H1 (cell line): ENCODE results near the gene UBE2E2. TPM values are rescaled to one million over a fixed set of nuclear protein-coding genes. Genes with fewer than 3 reads are reported as not detected.

Source experiments
- CTCF ChIA-PET: fragments of 300-600 bp; sonication (Branson Sonifier 250); formaldehyde crosslinking; loops from one replicate; lab custom pipeline; 2021; ENCODE audit not compliant: partially characterized antibody; lab: Charles Lee
- POLR2A ChIA-PET: fragments of 300-600 bp; sonication (Branson Sonifier 250); formaldehyde crosslinking; loops from one replicate; lab custom pipeline; 2021; ENCODE audit warnings: inconsistent platforms; ENCODE audit not compliant: partially characterized antibody; lab: Charles Lee
- DNase-seq, 2 experiments: peaks; one replicate each; pipeline versions ENCODE4 v3.0.0 to v3.0.0-alpha.2; 2010 to 2022; ENCODE audit warnings: low spot score in 2 of 2, low read depth in 1 of 2, mixed read lengths in 1 of 2
- FAIRE-seq: peaks from 2 replicates; lab custom pipeline; 2011; peaks lifted over from hg19 to GRCh38; lab: Jason Lieb, UNC
- H2AFZ ChIP-seq: 2 replicates; pipeline ENCODE4 v1.8.1; 2012; ENCODE audit warnings: low read length, inconsistent platforms
- H2AK5ac ChIP-seq: 2 replicates; pipeline ENCODE4 v1.6.1; 2013; ENCODE audit warnings: low read depth, low read length
- H2BK120ac ChIP-seq: replicated peaks from 2 replicates; pipeline ENCODE3; 2013; ENCODE audit warnings: low read depth, low read length, inconsistent platforms
- H2BK12ac ChIP-seq: 2 replicates; pipeline ENCODE4 v1.6.1; 2013; ENCODE audit warnings: low read depth, low read length
- H2BK15ac ChIP-seq: 2 replicates; pipeline ENCODE4 v1.6.1; 2013; ENCODE audit warnings: low read length
- H2BK20ac ChIP-seq: 2 replicates; pipeline ENCODE4 v1.6.1; 2013; ENCODE audit warnings: low read length
- H2BK5ac ChIP-seq: 2 replicates; pipeline ENCODE4 v1.6.1; 2013; ENCODE audit warnings: low read depth, low read length
- H3K14ac ChIP-seq: 2 replicates; pipeline ENCODE4 v1.6.1; 2013; ENCODE audit warnings: inconsistent platforms; ENCODE audit not compliant: insufficient read length
- H3K18ac ChIP-seq: 2 replicates; pipeline ENCODE4 v1.6.1; 2013; ENCODE audit warnings: low read length; ENCODE audit errors: extremely low read depth
- H3K23ac ChIP-seq: 2 replicates; pipeline ENCODE4 v1.6.1; 2013; ENCODE audit warnings: inconsistent platforms; ENCODE audit not compliant: insufficient read length
- H3K23me2 ChIP-seq: 2 replicates; pipeline ENCODE4 v1.6.1; 2013; ENCODE audit warnings: low read depth, low read length
- H3K27ac ChIP-seq: 2 replicates; pipeline ENCODE4 v1.6.1; 2011; ENCODE audit warnings: low read depth, low read length, inconsistent platforms
- H3K27me3 ChIP-seq, 4 experiments: replicated peaks in 1 of 4; 1 replicate in 1 of 4; 2 replicates in 3 of 4; pipeline versions ENCODE4 v1.6.1 to v1.8.1; 2011 to 2013; ENCODE audit warnings: low read length in 3 of 4, mild to moderate bottlenecking in 3 of 4, inconsistent platforms in 2 of 4, mixed read lengths in 2 of 4, moderate library complexity in 1 of 4; ENCODE audit not compliant: control insufficient read depth in 3 of 4, insufficient read depth in 3 of 4; ENCODE audit errors: extremely low read depth in 1 of 4
- H3K36me3 ChIP-seq, 4 experiments: 2 replicates each; pipeline versions ENCODE4 v1.6.1 to v1.8.1; 2011 to 2013; ENCODE audit warnings: mild to moderate bottlenecking in 4 of 4, low read length in 3 of 4, moderate library complexity in 2 of 4, control low read depth in 1 of 4, inconsistent platforms in 1 of 4; ENCODE audit not compliant: insufficient read depth in 4 of 4, control insufficient read depth in 2 of 4
- H3K4ac ChIP-seq: replicated peaks from 2 replicates; pipeline ENCODE3; 2013; ENCODE audit warnings: low read length, low read depth, mixed read lengths, inconsistent platforms; ENCODE audit not compliant: insufficient read length
- H3K4me1 ChIP-seq, 4 experiments: replicated peaks in 1 of 4; 1 replicate in 1 of 4; 2 replicates in 3 of 4; pipeline versions ENCODE4 v1.6.1 to v1.8.1; 2011 to 2013; ENCODE audit warnings: low read length in 3 of 4, inconsistent platforms in 2 of 4, mixed read lengths in 1 of 4; ENCODE audit not compliant: insufficient read depth in 4 of 4, control insufficient read depth in 3 of 4
- H3K4me2 ChIP-seq, 2 experiments: 2 replicates each; pipeline versions ENCODE4 v1.6.1 to v1.8.1; 2011 to 2013; ENCODE audit warnings: low read depth in 2 of 2, low read length in 2 of 2, control low read depth in 1 of 2, inconsistent platforms in 1 of 2, mild to moderate bottlenecking in 1 of 2; ENCODE audit not compliant: insufficient read depth in 1 of 2
- H3K4me3 ChIP-seq, 4 experiments: fragments of 200-600, 300-600 bp in 1 of 4; sonication (generic), shearing (Covaris generic), sonication (Bioruptor Twin) in 1 of 4; 2 replicates each; pipeline versions ENCODE4 v1.5.1 to v1.8.1; 2011 to 2016; ENCODE audit warnings: low read length in 4 of 4, low read depth in 3 of 4, control low read depth in 2 of 4, inconsistent platforms in 2 of 4, mild to moderate bottlenecking in 2 of 4, mixed read lengths in 1 of 4, moderate library complexity in 1 of 4; ENCODE audit not compliant: insufficient read depth in 2 of 4; ENCODE audit errors: extremely low read depth in 1 of 4
- H3K56ac ChIP-seq: replicated peaks from 2 replicates; pipeline ENCODE3; 2013; ENCODE audit warnings: low read depth, mild to moderate bottlenecking, mixed read lengths, low read length, inconsistent platforms; ENCODE audit not compliant: insufficient read length
- H3K79me1 ChIP-seq: 2 replicates; pipeline ENCODE4 v1.6.1; 2013; ENCODE audit warnings: low read depth, low read length, control low read depth
- H3K79me2 ChIP-seq, 2 experiments: 2 replicates each; pipeline versions ENCODE4 v1.6.1 to v1.8.1; 2012 to 2013; ENCODE audit warnings: low read length in 2 of 2, mild to moderate bottlenecking in 2 of 2, inconsistent platforms in 1 of 2; ENCODE audit not compliant: insufficient read depth in 2 of 2, control insufficient read depth in 1 of 2
- H3K9ac ChIP-seq, 4 experiments: replicated peaks in 1 of 4; 1 replicate in 1 of 4; 2 replicates in 3 of 4; pipeline versions ENCODE4 v1.6.1 to v1.8.1; 2011 to 2013; ENCODE audit warnings: low read depth in 3 of 4, low read length in 3 of 4, control low read depth in 2 of 4, mild to moderate bottlenecking in 2 of 4, moderate library complexity in 2 of 4, inconsistent platforms in 1 of 4; ENCODE audit errors: extremely low read depth in 1 of 4
- H3K9me3 ChIP-seq, 2 experiments: 2 replicates each; pipeline versions ENCODE4 v1.6.1 to v1.8.1; 2012 to 2013; ENCODE audit warnings: mild to moderate bottlenecking in 2 of 2, moderate library complexity in 2 of 2, control low read depth in 1 of 2, inconsistent platforms in 1 of 2, low read depth in 1 of 2, low read length in 1 of 2, mixed read lengths in 1 of 2; ENCODE audit not compliant: insufficient read depth in 2 of 2
- H4K20me1 ChIP-seq, 2 experiments: replicated peaks in 1 of 2; 2 replicates each; pipeline versions ENCODE3 to v1.8.1; 2011 to 2013; ENCODE audit warnings: inconsistent platforms in 2 of 2, low read length in 2 of 2, mild to moderate bottlenecking in 1 of 2; ENCODE audit not compliant: insufficient read depth in 2 of 2, control insufficient read depth in 1 of 2
- H4K5ac ChIP-seq: 2 replicates; pipeline ENCODE4 v1.6.1; 2013; ENCODE audit warnings: low read length, low read depth, mixed read lengths, inconsistent platforms; ENCODE audit not compliant: insufficient read length
- H4K8ac ChIP-seq: 2 replicates; pipeline ENCODE4 v1.8.0; 2013; ENCODE audit warnings: mild to moderate bottlenecking, moderate library complexity, low read length, inconsistent platforms; ENCODE audit not compliant: insufficient read depth; ENCODE audit errors: extremely low read depth
- H4K91ac ChIP-seq: replicated peaks from 2 replicates; pipeline ENCODE3; 2013; ENCODE audit warnings: low read length, mixed read lengths, inconsistent platforms; ENCODE audit not compliant: insufficient read length
- ATF2 ChIP-seq: IDR thresholded peaks from 2 replicates; pipeline ENCODE4 v1.6.1; 2012; ENCODE audit warnings: low read length, inconsistent platforms
- BRCA1 ChIP-seq: IDR thresholded peaks from 2 replicates; pipeline ENCODE4 v1.6.1; 2012; ENCODE audit warnings: low read depth, low read length, improper control_type of control experiment
- CBX8 ChIP-seq: fragments of 300-800, 300-1000 bp; sonication (generic); IDR thresholded peaks from 2 replicates; pipeline ENCODE4 v1.7.1; 2016; ENCODE audit warnings: low read depth, low read length, borderline replicate concordance
- CTBP2 ChIP-seq: IDR thresholded peaks from 2 replicates; pipeline ENCODE4 v1.7.0; 2011; ENCODE audit warnings: borderline replicate concordance, mild to moderate bottlenecking, moderate library complexity, mixed read lengths, low read length; ENCODE audit not compliant: insufficient read depth, insufficient read length
- EZH2 ChIP-seq: fragments of 200-600 bp; sonication (generic); IDR thresholded peaks from 2 replicates; pipeline ENCODE4 v1.7.1; 2012; ENCODE audit warnings: low read depth, mild to moderate bottlenecking, moderate library complexity, low read length, inconsistent platforms; ENCODE audit not compliant: severe bottlenecking
- KDM5A ChIP-seq: fragments of 200-600 bp; IDR thresholded peaks from 2 replicates; pipeline ENCODE4 v1.7.1; 2012; ENCODE audit warnings: mild to moderate bottlenecking, low read length, inconsistent platforms, mixed read lengths
- NANOG ChIP-seq: IDR thresholded peaks from 2 replicates; pipeline ENCODE4 v1.6.1; 2011; ENCODE audit warnings: low read length, low read depth, mild to moderate bottlenecking, inconsistent platforms; ENCODE audit not compliant: insufficient read depth, poor library complexity, severe bottlenecking
- POLR2AphosphoS5 ChIP-seq: IDR thresholded peaks from 2 replicates; pipeline ENCODE4 v1.6.1; 2011; ENCODE audit warnings: low read depth, low read length
- POU5F1 ChIP-seq: IDR thresholded peaks from 2 replicates; pipeline ENCODE4 v1.6.1; 2011; ENCODE audit warnings: low read depth, mild to moderate bottlenecking, low read length, moderate library complexity
- RBBP5 ChIP-seq: IDR thresholded peaks from 2 replicates; pipeline ENCODE4 v1.7.1; 2012; ENCODE audit warnings: low read depth, mild to moderate bottlenecking, inconsistent platforms, low read length, moderate library complexity, borderline replicate concordance
- SAP30 ChIP-seq: fragments of 300-600 bp; sonication (generic); IDR thresholded peaks from 2 replicates; pipeline ENCODE4 v1.7.1; 2012; ENCODE audit warnings: low read length, moderate library complexity, mild to moderate bottlenecking, inconsistent platforms; ENCODE audit not compliant: insufficient read depth, insufficient replicate concordance
- WGBS, 2 experiments: shearing (Covaris generic) in 1 of 2; methylation state at CpG; one replicate each; pipeline versions ENCODE4 v1.1.6 to v1.1.7; 2013 to 2015; ENCODE audit warnings: low lambda C conversion rate in 2 of 2, mixed read lengths in 2 of 2, inconsistent platforms in 1 of 2, low coverage in 1 of 2, missing lambda C conversion rate in 1 of 2; ENCODE audit not compliant: insufficient replicate concordance in 2 of 2, insufficient coverage in 1 of 2, insufficient read length in 1 of 2; ENCODE audit errors: extremely low coverage in 1 of 2, missing lambda C conversion rate in 1 of 2; 5-methylcytosine and 5-hydroxymethylcytosine counted together
- polyA plus RNA-seq, 7 experiments: library from polyadenylated mRNA; depleted of rRNA in 3 of 7; stranded (reverse) in 5 of 7; unstranded in 2 of 7; fragments of >200 nt in 5 of 7; fragments of 200-250 nt in 2 of 7; gene quantifications; 1 replicate in 5 of 7; 2 replicates in 1 of 7; 4 replicates in 1 of 7; pipeline versions ENCODE4 v1.2.1 to v1.2.3, GENCODE V29; 2011 to 2013; ENCODE audit warnings: missing spikeins in 2 of 7, mixed read lengths in 2 of 7
- total RNA-seq: library from RNA; stranded (reverse); fragmentation: NEBNext Ultra II Directional; extraction: Animal tissue kit (Norgen Biotek cat#: 25700); gene quantifications from 2 replicates; pipeline ENCODE4 v1.2.1, GENCODE V29; 2021

The UBE2E2 gene
- total and polyA plus RNA-seq, 2 of the 8 experiments (the other 6 are each of a cell fraction or from before 2014, with no cell fraction given) = 57.6 to 70.6 TPM

GRCh38 chr3:23450806-23451205 lies 247.7 kb downstream of the UBE2E2 start:
- FAIRE-seq (no peak), DNase-seq (no peak)
- Histone ChIP-seq H3K18ac (no peak overlapping the region), H2AFZ (no peak overlapping the region), H2BK15ac (no peak overlapping the region), H3K4me3 (no peak overlapping the region), H2BK120ac (no peak overlapping the region), H3K4ac (no peak overlapping the region), H3K27me3 (no peaks in the 10 kb centered on the region), H4K91ac (no peak overlapping the region), H3K56ac (no peak overlapping the region), H2BK20ac (no peak overlapping the region), H4K5ac (no peak overlapping the region), H2AK5ac (no peak overlapping the region), H3K9ac (no peak overlapping the region), H3K14ac (no peak overlapping the region), H3K9me3 (no peaks in the 10 kb centered on the region), H3K23ac (no peak overlapping the region), H3K79me2 (no peaks in the 10 kb centered on the region), H3K27ac (no peak overlapping the region), H4K8ac (no peak overlapping the region), H3K36me3 (no peaks in the 10 kb centered on the region), H3K4me1 (peaks cover 0 to 5% (median 1%) of the 10 kb centered on the region in 4 experiments; a peak in 1 of 7 replicates), H3K4me2 (no peak overlapping the region), H3K23me2 (no peaks in the 10 kb centered on the region), H3K79me1 (no peaks in the 10 kb centered on the region), H2BK12ac (no peak overlapping the region), H4K20me1 (no peaks in the 10 kb centered on the region), H2BK5ac (no peak overlapping the region)
- WGBS, 2 experiments = 96% methylated on average over 2 of the region's 2 CpGs; no CpG with 5 or more reads in 1 of the 2 experiments
- POLR2A ChIA-PET = no interaction called here
- CTCF ChIA-PET = no interaction called here
- TF ChIP-seq NANOG (no peak), SAP30 (no peak), BRCA1 (no peak), CTBP2 (no peak), POU5F1 (no peak), KDM5A (no peak), EZH2 (no peak), POLR2AphosphoS5 (no peak), RBBP5 (no peak), ATF2 (no peak), CBX8 (no peak)
